GM18505 (cell line): ENCODE results near the gene SFI1.
"Not testable (repeated sequence)": the region's sequence is repeated elsewhere in the genome, so short reads cannot be mapped to it uniquely, and the experiment has no call there.

Source experiments
- ATAC-seq: cut with Tn5 transposase; IDR thresholded peaks from one replicate; pipeline ENCODE4 v1.9.1; 2021; ENCODE audit not compliant: unreplicated experiment
- POLR2A ChIP-seq: IDR thresholded peaks from 4 replicates; pipeline ENCODE4 v1.6.1; 2011; ENCODE audit warnings: borderline replicate concordance; ENCODE audit not compliant: insufficient read depth, insufficient read length; ENCODE audit errors: extremely low read depth

SFI1 gene

GRCh38 chr22:31508536-31508935, 12.2 kb downstream of the SFI1 start:
- TF ChIP-seq POLR2A: no peak

DNA sequence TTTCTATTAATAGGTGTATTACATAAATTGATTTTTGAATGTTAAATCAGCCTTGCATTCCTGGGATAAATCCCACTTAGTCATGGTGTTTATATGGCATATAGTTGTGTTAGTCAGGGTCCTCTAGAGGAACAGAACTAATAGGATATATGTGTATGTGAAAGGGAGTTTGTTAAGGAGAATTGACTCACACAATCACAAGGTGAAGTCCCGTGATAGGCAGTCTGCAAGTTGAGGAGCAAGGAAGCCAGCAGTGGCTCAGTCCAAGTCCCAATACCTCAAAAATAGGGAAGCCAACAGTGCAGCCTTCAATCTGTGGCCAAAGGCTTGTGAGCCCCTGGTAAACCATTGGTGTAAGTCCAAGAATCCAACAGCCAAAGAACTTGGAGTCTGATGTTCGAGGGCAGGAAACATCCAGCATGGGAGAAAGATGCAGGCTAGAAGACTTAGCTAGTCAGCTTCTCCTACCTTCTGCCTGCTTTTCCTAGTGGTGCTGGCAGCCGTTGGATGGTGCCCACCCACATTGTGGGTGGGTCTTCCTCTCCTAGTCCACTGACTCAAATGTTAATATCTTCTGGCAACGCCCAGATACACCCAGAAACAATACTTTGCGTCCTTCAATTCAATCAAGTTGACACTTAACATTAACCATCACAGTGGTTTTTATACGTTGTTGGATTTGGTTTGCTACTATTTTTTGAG, 12.9 kb downstream of the SFI1 start:
- no peak for ATAC-seq
- no peak for TF ChIP-seq POLR2A

More at GRCh38 chr22:31508536-31508935, 12.2 kb downstream of the SFI1 start:
- ATAC-seq: no peak

GRCh38 chr22:31520051-31520450, 23.7 kb downstream of the SFI1 start:
- no peak for ATAC-seq
- no peak for TF ChIP-seq POLR2A

GRCh38 chr22:31524132-31524531, 27.8 kb downstream of the SFI1 start:
- not testable (repeated sequence) for ATAC-seq

DNA sequence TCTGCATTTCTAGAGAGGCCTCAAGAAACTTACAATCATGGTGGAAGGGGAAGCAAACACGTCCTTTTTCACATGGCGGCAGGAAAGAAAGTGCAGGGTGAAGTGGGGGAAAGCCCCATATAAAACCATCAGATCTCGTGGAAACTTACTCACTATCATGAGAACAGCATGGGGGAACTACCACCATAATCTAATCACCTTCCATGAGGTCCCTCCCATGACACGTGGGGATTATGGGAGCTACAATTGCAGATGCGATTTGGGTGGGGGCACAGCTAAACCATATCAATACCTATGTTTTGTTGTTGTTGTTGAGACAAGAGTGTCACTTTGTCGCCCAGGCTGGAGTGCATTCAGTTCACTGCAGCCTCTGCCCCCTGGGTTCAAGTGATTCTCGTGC, 29.9 kb downstream of the SFI1 start:
- ATAC-seq: no peak
- no peak for TF ChIP-seq POLR2A

- ATAC-seq: no peak
These were observed 34.5 kb downstream of the SFI1 start for GRCh38 chr22:31530823-31531195.

GRCh38 chr22:31532060-31532459, 35.7 kb downstream of the SFI1 start:
- no peak for ATAC-seq
- no peak for TF ChIP-seq POLR2A

More at GRCh38 chr22:31530823-31531195, 34.5 kb downstream of the SFI1 start:
- TF ChIP-seq POLR2A: no peak

- ATAC-seq: no peak
- TF ChIP-seq POLR2A: no peak
These were observed 37.0 kb downstream of the SFI1 start for GRCh38 chr22:31533374-31533773.

GRCh38 chr22:31537019-31537535, 40.7 kb downstream of the SFI1 start:
- peak; percentile 48 for ATAC-seq
- no peak for TF ChIP-seq POLR2A

GRCh38 chr22:31538815-31539214, 42.5 kb downstream of the SFI1 start:
- ATAC-seq: no peak
- no peak for TF ChIP-seq POLR2A

GRCh38 chr22:31540166-31540565, 43.8 kb downstream of the SFI1 start:
- ATAC-seq: not testable (repeated sequence)

DNA sequence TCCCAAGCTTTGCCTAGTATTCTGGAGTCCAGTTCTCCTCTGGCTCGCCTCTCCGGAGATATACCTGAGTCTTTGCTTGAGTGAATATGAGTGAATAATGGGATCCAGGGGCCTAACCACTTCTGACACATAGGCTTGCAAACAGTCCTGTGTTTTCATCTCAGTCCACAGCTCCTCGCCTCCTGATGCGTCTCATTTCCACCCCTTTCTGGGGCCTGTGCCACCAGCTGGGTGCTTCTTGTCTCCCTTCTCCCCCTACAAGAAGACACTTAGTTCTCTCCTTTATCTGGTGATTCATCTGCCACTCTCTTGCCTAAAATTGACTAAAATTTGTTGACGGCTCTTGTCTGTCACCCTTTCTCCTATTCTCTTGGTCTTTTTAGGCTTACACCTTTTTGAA, 44.6 kb downstream of the SFI1 start:
- no peak for ATAC-seq

DNA sequence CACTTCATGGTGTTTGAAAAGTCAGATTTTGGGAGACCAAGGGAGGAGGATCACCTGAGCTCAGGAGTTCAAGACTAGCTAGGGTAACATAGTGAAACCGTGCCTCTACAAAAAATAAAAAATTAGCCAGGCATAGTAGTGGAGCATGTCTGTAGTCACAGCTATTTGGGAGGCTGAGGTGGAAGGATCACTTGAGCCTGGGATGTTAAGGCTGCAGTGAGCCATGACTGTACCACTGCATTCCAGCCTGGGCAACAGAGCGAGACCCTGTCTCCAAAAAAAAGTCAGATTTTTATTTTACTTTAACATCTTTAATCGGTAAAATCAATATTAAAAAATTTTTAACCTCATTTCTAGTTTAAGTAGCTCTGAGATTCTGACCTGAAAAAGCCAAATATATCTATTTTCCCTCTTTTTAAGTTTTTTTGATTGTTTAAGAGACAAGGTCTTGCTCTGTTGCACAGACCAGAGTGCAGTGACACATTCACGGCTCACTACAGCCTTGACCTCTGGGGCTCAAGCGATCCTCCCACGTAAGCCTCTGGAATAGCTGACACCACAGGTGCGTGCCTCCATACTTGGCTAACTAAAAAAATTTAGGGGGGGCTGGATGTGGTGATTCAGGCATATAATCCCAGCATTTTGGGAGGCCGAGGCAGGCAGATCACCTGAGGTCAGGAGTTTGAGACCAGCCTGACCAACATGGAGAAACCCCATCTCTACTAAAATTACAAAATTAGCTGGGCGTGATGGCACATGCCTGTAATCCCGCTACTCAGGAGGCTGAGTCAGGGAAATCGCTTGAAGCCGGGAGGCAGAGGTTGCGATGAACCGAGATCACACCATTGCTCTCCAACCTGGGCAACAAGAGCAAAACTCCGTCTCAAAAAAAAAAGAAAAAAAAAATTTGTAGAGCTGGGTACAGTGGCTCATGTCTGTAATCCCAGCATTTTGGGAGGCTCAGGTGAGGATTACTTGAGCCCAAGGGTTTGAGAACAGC, 48.4 kb downstream of the SFI1 start:
- TF ChIP-seq POLR2A: no peak
- no peak for ATAC-seq

More for the DNA sequence above, 44.6 kb downstream of the SFI1 start:
- TF ChIP-seq POLR2A: no peak
